ENCODE measurements around the gene ZNF451.

The ZNF451 gene

DNA sequence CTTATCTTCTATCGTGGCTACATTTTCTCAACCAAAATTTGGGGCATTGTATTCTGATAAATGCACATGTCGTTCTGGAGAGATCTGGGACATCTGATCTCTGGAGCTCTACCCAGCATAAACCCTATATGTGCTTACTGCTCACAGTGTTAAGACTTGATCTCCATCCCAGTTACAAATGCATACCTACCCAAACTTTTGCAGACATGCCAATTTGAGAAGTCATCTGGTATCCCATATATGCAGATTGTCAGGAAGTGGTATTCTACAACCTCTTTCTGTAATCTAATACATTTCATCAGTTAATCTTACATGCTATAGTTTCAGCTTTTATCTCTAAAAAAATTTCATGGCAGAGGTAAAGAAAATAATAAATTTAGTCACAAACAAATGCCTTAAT is 93.3 kb downstream of the ZNF451 start:
- no peak overlapping the region for H3K4me3 ChIP-seq (ENCODE audit: low read depth, low read length)
- TF ChIP-seq, protein P1, sequence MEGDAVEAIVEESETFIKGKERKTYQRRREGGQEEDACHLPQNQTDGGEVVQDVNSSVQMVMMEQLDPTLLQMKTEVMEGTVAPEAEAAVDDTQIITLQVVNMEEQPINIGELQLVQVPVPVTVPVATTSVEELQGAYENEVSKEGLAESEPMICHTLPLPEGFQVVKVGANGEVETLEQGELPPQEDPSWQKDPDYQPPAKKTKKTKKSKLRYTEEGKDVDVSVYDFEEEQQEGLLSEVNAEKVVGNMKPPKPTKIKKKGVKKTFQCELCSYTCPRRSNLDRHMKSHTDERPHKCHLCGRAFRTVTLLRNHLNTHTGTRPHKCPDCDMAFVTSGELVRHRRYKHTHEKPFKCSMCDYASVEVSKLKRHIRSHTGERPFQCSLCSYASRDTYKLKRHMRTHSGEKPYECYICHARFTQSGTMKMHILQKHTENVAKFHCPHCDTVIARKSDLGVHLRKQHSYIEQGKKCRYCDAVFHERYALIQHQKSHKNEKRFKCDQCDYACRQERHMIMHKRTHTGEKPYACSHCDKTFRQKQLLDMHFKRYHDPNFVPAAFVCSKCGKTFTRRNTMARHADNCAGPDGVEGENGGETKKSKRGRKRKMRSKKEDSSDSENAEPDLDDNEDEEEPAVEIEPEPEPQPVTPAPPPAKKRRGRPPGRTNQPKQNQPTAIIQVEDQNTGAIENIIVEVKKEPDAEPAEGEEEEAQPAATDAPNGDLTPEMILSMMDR (IDR thresholded peaks at IDR 0.05; ENCODE audit: low read depth, low read length) = no peak

DNA sequence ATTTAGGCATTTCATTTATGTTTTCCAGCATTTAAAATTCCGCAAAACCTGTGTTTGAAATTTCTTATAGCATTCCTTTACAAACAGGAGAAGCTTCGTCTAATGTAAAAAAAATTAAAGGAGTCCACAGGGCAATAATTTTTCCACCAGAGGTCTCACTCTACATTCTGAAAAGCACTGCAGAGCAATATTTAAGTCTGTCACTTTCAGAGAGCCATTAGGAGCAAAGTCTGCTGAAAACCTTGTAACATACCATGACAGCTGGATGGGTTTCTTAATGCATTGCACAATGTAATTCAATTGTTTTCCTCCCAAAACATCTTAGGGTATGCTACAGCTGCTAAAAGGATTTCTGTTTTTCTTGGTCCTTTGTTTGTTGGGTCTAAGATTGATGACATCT is 100.2 kb downstream of the ZNF451 start:
- TF ChIP-seq, protein P1 (IDR thresholded peaks at IDR 0.05; ENCODE audit: low read depth, low read length) = 0 out of 2 replicates have a peak, but pooled peaks have one; percentile 6
- H3K4me3 ChIP-seq (ENCODE audit: low read depth, low read length) = no peak overlapping the region

DNA sequence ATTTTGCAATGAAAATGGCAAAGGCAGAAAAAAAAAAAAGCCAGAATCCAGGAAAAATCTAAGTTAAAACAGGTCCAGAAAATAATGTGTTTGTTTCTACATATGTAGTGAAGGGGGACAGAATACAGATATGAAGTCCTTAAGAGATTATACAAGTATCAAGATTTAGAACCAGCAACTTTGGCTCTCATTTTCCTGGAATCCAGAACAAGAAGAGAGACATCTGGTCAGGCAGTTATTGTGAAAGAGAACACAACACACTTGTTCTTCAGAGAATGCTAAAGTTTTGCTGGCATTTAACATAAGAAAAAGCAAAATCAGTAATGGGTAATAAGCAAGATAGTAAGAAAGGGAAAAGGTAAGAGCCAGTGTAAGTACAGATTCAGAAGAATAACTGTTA is 103.2 kb downstream of the ZNF451 start:
- no peak overlapping the region for H3K4me3 ChIP-seq (ENCODE audit: low read depth, low read length)
- TF ChIP-seq, protein P1 (IDR thresholded peaks at IDR 0.05; ENCODE audit: low read depth, low read length) = no peak

DNA sequence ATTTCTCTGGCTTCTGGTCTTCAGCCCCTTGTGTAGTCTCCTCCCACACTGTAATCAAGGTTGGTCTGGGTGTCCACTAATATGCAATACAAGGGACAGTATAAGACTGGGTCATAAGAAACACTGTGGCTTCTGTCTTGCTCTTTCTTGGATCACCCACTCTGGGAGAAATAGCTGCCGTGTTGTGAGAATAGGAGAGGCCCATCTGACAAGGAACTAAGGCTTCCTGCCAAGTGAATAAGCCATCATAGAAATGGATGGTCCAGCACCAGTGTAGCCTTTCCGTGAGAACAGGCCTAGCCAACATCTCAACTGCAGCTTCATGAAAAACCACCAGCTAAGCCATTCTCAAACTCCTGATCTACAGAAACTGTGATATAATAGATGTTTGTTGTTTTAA is 105.5 kb downstream of the ZNF451 start:
- TF ChIP-seq, protein P1 (IDR thresholded peaks at IDR 0.05; ENCODE audit: low read depth, low read length) = no peak
- no peak overlapping the region for H3K4me3 ChIP-seq (ENCODE audit: low read depth, low read length)

DNA sequence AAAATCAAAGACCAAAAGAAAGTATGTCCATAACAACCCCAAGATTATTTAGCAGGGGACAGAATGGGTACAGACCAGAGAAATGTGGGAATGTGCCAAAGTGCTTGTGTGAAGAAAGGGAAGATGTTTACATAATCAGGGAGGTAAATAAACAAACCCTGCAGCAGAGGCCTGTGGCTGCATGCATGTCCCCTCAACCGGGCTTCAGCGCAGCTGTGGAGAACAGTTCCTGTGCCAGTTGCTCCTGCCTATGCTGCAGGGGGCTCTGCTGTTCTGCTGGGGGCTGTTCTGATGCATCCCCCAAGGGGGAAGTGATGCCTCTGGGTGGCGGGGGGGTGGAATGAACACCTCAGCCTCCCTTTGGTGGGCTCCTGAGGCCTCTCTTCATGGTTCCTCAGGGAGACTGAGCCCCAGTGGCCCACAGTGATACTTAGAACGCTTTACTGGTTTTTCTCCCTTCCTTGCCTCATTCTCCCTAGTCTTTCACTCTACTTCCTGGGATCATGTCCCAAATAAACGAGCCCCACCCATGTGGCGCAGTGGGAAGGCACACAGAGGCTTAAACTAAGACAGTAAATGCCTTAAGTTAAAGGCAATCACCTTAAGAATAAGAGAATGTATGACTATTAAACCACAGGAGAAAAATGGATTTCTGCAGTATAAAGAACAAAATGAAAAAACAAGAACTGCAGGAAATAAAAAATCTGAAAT is 109.1 kb downstream of the ZNF451 start:
- H3K4me3 ChIP-seq (ENCODE audit: low read depth, low read length) = no peak overlapping the region

DNA sequence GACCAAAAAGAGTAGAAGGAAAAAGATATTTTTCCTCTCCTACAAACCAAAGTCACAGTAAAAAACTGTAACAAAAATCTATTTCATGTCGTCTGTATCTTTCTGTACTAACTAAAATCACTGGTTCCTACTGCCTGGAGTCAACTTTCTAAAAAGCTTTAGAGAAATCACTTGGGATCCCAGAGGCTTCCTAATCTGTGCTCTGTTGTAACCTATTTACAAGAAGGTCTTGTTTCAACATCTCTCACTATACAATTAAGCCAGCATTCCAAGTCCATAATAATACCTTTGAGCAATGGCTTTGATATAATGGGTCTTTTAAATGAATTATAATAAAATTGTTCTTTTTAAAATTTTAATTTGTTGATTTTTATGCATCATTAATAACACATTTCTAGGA is 111.7 kb downstream of the ZNF451 start:
- no peak overlapping the region for H3K4me3 ChIP-seq (ENCODE audit: low read depth, low read length)

More for the DNA sequence above, 109.1 kb downstream of the ZNF451 start:
- TF ChIP-seq, protein P1 (IDR thresholded peaks at IDR 0.05; ENCODE audit: low read depth, low read length) = no peak

More for the DNA sequence above, 111.7 kb downstream of the ZNF451 start:
- TF ChIP-seq, protein P1 (IDR thresholded peaks at IDR 0.05; ENCODE audit: low read depth, low read length) = no peak

Data from WI38 (cell line).